Germinal center (tissue), 1 donor: ENCODE measurements around the gene CDH24.

Experiments
- DNase-seq: peaks from one replicate; pipeline ENCODE4 v3.0.0; 2012; ENCODE audit warnings: mixed read lengths, low spot score

Gene CDH24, protein sequence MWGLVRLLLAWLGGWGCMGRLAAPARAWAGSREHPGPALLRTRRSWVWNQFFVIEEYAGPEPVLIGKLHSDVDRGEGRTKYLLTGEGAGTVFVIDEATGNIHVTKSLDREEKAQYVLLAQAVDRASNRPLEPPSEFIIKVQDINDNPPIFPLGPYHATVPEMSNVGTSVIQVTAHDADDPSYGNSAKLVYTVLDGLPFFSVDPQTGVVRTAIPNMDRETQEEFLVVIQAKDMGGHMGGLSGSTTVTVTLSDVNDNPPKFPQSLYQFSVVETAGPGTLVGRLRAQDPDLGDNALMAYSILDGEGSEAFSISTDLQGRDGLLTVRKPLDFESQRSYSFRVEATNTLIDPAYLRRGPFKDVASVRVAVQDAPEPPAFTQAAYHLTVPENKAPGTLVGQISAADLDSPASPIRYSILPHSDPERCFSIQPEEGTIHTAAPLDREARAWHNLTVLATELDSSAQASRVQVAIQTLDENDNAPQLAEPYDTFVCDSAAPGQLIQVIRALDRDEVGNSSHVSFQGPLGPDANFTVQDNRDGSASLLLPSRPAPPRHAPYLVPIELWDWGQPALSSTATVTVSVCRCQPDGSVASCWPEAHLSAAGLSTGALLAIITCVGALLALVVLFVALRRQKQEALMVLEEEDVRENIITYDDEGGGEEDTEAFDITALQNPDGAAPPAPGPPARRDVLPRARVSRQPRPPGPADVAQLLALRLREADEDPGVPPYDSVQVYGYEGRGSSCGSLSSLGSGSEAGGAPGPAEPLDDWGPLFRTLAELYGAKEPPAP

GRCh38 chr14:23056956-23057756 is at the start of gene CDH24:
Gene CDH24 (minus strand): TSS chr14:23057520. CDS start chr14:23055733, 1,787 bp downstream.
- DNase-seq = peak; percentile 89

DNA sequence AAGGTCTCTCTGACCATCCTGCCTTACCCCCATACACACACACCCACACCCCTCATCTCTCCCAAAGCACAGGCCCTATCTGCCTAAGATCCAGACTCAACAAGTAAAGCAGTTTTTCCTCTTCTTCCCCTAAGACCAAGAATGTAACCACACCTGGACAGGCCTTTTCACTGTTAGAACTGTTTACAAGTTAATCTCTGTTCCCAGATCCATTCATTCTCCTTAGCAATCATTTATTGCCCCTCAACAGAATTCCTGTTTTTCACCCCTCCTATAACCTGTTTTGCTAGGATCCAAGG is 49.4 kb upstream of the CDH24 start:
- no peak for DNase-seq

- DNase-seq = no peak
Measured at GRCh38 chr14:23105348-23105824, 48.1 kb upstream of the CDH24 start.

DNA sequence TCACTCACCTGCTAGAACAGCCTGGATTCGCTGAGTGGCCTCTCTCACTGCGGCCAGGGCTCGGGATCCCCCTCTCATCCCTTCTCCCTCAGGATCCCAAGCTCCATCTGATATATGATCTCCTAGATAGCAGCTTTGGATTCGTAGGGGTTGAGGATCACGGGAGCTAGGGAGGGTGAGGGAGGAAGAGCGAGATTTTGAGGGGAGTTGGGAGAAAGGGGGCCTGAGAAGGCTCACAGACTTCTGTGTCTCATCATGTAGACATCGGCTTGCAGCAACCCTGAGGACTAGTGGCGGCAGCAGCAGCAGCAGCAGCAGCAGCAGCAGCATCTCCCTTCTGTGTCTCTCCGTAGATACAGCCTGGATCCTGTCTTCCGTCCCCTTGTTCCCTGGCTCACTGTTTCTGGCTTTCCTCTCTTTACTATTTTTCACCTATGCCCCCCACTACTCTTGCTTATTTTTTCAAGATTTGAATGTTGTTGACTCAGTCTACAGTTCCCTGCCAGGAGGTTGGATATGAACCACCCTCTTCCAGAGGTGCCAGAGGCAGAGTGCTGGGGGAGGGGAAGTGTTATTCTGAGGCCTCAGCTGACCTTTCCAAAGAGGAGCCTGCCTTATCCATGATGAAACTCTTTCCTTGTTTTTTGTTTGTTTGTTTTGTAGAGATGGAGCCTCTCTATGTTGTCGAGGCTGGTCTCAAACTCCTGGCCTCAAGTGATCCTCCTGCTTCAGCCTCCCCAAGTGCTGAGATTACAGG is 47.4 kb upstream of the CDH24 start, which contains the start of gene CIROP:
Gene CIROP (minus strand): TSS at position 399 of the 757 bp plus-strand sequence. CDS start 69 bp downstream, at position 330.
- DNase-seq = no peak

GRCh38 chr14:23104070-23104590 is 46.8 kb upstream of the CDH24 start:
- no peak for DNase-seq

DNA sequence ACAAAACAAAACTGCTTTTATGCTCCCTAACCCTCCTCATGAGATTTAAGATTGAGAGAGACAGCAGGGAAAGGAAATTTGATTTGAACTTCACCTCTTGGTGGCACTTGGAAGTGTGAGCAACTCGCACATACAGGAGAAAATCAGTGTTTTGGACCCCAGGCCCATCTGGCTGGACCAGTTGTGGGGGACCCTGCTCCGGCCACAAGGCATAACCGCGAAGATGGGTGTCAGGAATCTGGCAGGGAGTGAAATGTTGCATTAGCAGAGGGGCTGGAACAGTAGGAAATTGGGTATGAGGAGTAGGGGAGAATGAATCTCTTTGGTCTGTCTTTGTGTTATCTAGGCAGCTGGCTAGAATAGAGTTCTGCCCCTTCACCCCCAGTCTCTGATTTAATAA is 46.3 kb upstream of the CDH24 start:
- no peak for DNase-seq

DNA sequence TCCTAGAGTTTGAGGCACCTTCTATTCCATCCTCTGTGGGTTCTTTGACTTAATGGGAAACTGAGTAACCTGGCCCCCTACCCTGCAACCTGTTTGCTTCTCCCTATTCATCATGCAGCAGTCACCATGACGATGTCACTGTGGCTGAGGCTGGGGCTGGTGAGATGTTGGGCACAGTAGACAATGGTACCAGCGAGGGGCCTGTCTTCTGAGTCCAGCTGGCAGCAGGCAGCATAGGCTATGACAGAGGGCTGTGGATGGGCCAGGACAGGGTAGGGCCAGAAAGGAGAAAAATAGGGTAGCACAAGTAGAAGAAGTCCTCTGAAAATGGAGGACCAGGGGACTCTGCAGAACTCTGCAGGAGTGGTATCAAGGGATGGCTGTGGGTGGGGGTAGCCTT is 45.5 kb upstream of the CDH24 start:
- no peak for DNase-seq

- no peak for DNase-seq
Measured at GRCh38 chr14:23101986-23102625, 44.8 kb upstream of the CDH24 start.

GRCh38 chr14:23101213-23101970 is 44.1 kb upstream of the CDH24 start:
- no peak for DNase-seq

- no peak for DNase-seq
Measured at GRCh38 chr14:23099212-23099861, 42.0 kb upstream of the CDH24 start.

DNA sequence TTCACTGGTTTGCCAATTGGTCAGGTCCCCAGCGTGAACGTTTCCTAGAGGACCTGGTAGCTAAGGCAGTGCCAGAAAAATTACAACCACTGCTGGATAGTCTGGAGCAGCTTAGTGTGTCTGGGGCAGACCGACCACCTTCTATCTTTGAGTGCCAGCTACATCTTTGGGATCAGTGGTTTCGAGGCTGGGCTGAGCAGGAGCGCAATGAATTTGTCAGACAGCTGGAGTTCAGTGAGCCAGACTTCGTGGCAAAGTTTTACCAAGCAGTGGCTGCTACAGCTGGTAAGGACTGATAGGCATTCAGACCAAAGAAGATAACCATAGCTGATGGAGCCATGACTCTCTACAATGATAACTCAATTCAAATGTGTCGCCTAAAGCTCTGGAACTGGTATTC is 40.5 kb upstream of the CDH24 start:
- DNase-seq = no peak

- DNase-seq = peak; percentile 100
Measured at GRCh38 chr14:23095196-23096108, 38.1 kb upstream of the CDH24 start, which contains the start of gene C14orf119. Gene C14orf119 (plus strand): TSS chr14:23095505. CDS start chr14:23097659, 2,154 bp downstream.

DNA sequence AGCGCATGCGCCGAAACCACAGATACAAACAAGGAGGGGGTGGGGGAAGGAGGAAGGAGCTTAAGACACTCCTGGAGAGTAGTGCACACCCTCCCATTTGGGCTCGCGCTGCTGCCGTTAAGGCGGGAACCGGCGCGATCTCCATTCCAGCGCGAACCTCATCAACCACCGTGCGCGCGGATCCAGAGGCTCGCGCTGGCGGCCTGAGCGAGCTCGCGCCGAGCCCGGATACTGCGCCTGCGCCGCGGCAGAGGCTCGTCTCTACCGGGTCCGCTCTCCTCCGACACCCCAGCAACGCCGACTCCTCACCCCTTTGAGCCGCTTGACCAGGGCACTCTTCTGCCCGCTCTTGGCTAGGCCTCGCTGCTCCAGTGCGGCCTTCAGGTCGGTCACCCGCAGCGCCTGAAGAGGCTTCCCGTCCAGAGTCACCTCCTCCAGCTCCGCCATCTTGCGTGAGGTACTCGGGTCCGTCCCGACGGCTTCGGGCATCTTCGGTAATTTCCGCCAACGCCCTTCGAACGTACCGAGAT is 37.4 kb upstream of the CDH24 start, which contains the start of gene ACIN1:
Gene ACIN1 (minus strand): TSS at position 471 of the 530 bp plus-strand sequence. CDS start 24 bp downstream, at position 447.
- DNase-seq = peak; percentile 84

DNA sequence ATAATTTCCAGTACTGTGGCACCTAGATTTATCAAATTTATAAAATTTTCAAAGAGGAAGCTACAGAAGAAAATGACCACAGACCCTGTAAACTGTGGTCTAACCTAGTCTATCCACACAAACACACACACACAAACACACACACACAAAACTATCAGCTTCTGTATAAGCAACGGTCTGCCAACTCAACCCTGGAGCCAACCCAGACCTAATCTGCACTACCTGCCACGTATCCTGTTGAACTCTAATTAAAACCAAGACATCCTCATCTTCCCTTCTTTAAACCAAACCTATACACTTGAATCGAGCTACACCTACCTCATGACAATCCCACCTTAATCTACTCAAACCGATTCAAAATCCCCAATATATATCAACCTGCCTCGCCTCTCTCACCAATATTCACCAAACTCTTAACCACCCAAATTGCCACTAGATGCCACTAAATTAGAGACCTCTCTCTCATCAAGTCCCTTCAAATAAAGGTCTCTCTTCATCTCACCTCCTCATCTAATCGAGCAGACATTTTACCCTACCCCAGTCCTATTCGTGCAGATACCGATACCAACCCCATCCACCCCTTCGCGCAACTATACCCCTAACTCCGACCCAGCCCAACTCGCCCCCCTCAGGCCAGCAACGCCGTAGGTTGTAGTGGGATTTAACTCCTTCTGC is 36.8 kb upstream of the CDH24 start:
- no peak for DNase-seq

DNA sequence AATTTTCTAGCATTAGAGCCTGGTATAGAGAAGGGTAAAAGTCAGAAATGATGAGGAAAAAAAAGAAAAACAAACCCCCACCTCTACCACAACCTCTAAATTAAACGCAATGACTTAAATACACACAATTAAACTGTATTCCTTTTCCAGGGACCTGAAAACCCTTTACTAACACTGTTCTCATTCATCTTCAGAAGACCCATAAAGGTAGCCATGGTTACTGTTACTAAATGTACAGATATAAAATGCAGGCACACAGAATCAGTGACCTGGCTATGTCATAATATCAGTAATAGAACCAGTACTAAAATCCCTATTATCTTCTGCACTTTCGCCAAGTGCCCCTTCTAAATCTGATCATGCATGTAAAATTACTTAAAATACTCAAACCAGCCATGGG is 36.2 kb upstream of the CDH24 start:
- no peak for DNase-seq

DNA sequence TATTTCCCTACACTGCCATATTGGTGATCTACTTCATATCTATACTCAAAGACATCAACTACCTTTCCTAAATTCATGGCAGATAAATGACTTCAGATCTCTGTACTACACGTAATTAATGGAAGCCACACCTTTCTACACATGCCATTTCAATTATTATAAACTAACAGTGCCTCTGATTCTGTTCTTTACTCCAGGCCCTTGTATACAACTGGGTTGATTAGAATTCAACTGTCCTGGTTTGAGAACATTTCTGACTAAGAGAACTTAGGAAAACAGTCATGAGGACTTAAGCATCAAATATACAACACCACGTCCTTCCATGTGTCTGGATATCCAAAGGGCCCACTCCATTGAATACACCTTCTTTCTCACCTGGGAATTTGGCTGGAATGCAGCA is 35.8 kb upstream of the CDH24 start:
- DNase-seq = no peak
